Measurements from ENCODE around the gene KCNK16.

The KCNK16 gene

GRCh38 chr6:39319621-39320362 lies 2.7 kb downstream of the KCNK16 start:
- no peaks in the 10 kb centered on the region for H3K4me1 ChIP-seq (ENCODE audit: control insufficient read depth, insufficient read depth, low read length)
- ChIA-PET CTCF (interaction anchor here (0.6 to 1.6 kb wide), 2 partner anchors 10 to 156 kb away, joined by 5 to 11 read pairs; no protein-coding TSS in a partner anchor), POLR2A (no interaction called here)
- H3K4me3 ChIP-seq (ENCODE audit: low read depth, low read length): no peak overlapping the region
- TF ChIP-seq ZSCAN4 (tag by site-specific recombination; IDR thresholded peaks at IDR 0.05): no peak
- TF ChIP-seq ZNF10 (tag by site-specific recombination; IDR thresholded peaks at IDR 0.05): no peak
- TF ChIP-seq, protein P1, sequence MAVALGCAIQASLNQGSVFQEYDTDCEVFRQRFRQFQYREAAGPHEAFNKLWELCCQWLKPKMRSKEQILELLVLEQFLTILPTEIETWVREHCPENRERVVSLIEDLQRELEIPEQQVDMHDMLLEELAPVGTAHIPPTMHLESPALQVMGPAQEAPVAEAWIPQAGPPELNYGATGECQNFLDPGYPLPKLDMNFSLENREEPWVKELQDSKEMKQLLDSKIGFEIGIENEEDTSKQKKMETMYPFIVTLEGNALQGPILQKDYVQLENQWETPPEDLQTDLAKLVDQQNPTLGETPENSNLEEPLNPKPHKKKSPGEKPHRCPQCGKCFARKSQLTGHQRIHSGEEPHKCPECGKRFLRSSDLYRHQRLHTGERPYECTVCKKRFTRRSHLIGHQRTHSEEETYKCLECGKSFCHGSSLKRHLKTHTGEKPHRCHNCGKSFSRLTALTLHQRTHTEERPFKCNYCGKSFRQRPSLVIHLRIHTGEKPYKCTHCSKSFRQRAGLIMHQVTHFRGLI (tag by site-specific recombination; IDR thresholded peaks at IDR 0.05): no peak
- H3K9me3 ChIP-seq (ENCODE audit: control insufficient read depth, insufficient read depth, low read depth, low read length): no peaks in the 10 kb centered on the region
- H3K36me3 ChIP-seq (ENCODE audit: control insufficient read depth in 2 of 2, insufficient read depth in 1 of 2, low read length in 2 of 2): no peaks in the 10 kb centered on the region
- no peak overlapping the region for H3K27ac ChIP-seq (ENCODE audit: extremely low read depth, low read depth, low read length)

DNA sequence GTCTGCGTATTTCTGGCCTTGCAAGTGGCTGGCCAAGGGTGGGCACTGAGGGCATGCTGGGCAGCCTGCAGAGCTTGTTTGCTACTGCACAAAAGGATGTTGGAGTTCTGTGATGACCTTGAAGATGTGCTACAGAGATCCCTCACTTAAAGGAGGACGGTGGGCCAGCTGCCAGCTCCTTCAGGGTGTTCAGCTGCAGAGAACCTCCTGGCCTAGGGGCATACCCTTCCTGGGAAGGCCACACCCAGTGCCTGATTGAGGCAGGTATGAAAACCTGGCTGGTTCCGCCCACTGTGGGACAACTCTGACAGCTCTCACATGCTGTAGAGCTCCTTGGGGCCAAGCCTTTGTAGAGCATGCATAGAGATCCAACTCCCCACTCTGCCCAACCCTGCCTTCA lies 5.2 kb downstream of the KCNK16 start:
- POLR2A ChIA-PET: no interaction called here
- Histone ChIP-seq H3K27ac (ENCODE audit: extremely low read depth, low read depth, low read length) (no peak overlapping the region), H3K9me3 (ENCODE audit: control insufficient read depth, insufficient read depth, low read depth, low read length) (no peaks in the 10 kb centered on the region), H3K4me3 (ENCODE audit: low read depth, low read length) (no peak overlapping the region), H3K36me3 (ENCODE audit: control insufficient read depth in 2 of 2, insufficient read depth in 1 of 2, low read length in 2 of 2) (no peaks in the 10 kb centered on the region), H3K4me1 (ENCODE audit: control insufficient read depth, insufficient read depth, low read length) (no peaks in the 10 kb centered on the region)
- TF ChIP-seq TRIM28 (IDR thresholded peaks at IDR 0.05; ENCODE audit: borderline replicate concordance, low read length): no peak
- no peak for TF ChIP-seq ZNF548 (tag by site-specific recombination; IDR thresholded peaks at IDR 0.05)
- no peak for TF ChIP-seq ZNF404 (tag by site-specific recombination; IDR thresholded peaks at IDR 0.05)
- TF ChIP-seq ZNF426 (tag by site-specific recombination; IDR thresholded peaks at IDR 0.05): no peak
- no peak for TF ChIP-seq ZNF211 (tag by site-specific recombination; IDR thresholded peaks at IDR 0.05; ENCODE audit: low read depth)
- no peak for TF ChIP-seq ZBTB20 (tag by site-specific recombination; IDR thresholded peaks at IDR 0.05)
- no peak for TF ChIP-seq PRDM1 (tag by site-specific recombination; IDR thresholded peaks at IDR 0.05)
- TF ChIP-seq GFI1B (tag by site-specific recombination; IDR thresholded peaks at IDR 0.05): no peak
- no peak for TF ChIP-seq SCRT1 (tag by site-specific recombination; IDR thresholded peaks at IDR 0.05; ENCODE audit: borderline replicate concordance)
- no peak for TF ChIP-seq ZNF837 (tag by site-specific recombination; IDR thresholded peaks at IDR 0.05)
- no peak for TF ChIP-seq ZNF830 (tag by site-specific recombination; IDR thresholded peaks at IDR 0.05; ENCODE audit: low read depth)
- no peak for TF ChIP-seq ZNF157 (tag by site-specific recombination; IDR thresholded peaks at IDR 0.05)
- no peak for TF ChIP-seq ZNF530 (tag by site-specific recombination; IDR thresholded peaks at IDR 0.05; ENCODE audit: low read depth)
- TF ChIP-seq ZNF394 (tag by site-specific recombination; IDR thresholded peaks at IDR 0.05; ENCODE audit: borderline replicate concordance): no peak
- CTCF ChIA-PET: interaction anchor here (0.6 to 1.2 kb wide), 3 partner anchors 15 to 344 kb away, joined by 3 read pairs; no protein-coding TSS in a partner anchor

- no peak within 1 kb of the TSS for H3K4me3 ChIP-seq (ENCODE audit: low read depth, low read length)
- H3K36me3 ChIP-seq (ENCODE audit: control insufficient read depth in 2 of 2, insufficient read depth in 1 of 2, low read length in 2 of 2): no peaks in the 10 kb centered on the region
- no peaks in the 10 kb centered on the region for H3K4me1 ChIP-seq (ENCODE audit: control insufficient read depth, insufficient read depth, low read length)
- no peak within 1 kb of the TSS for H3K27ac ChIP-seq (ENCODE audit: extremely low read depth, low read depth, low read length)
- ChIA-PET POLR2A (no interaction called here), CTCF (interaction anchor here (0.6 to 1.0 kb wide), 3 partner anchors 147 to 442 kb away, joined by 3 to 4 read pairs (median 4); no protein-coding TSS in a partner anchor)
- TF ChIP-seq, protein P2, sequence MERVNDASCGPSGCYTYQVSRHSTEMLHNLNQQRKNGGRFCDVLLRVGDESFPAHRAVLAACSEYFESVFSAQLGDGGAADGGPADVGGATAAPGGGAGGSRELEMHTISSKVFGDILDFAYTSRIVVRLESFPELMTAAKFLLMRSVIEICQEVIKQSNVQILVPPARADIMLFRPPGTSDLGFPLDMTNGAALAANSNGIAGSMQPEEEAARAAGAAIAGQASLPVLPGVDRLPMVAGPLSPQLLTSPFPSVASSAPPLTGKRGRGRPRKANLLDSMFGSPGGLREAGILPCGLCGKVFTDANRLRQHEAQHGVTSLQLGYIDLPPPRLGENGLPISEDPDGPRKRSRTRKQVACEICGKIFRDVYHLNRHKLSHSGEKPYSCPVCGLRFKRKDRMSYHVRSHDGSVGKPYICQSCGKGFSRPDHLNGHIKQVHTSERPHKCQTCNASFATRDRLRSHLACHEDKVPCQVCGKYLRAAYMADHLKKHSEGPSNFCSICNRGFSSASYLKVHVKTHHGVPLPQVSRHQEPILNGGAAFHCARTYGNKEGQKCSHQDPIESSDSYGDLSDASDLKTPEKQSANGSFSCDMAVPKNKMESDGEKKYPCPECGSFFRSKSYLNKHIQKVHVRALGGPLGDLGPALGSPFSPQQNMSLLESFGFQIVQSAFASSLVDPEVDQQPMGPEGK (tag by site-specific recombination; IDR thresholded peaks at IDR 0.05): no peak
- TF ChIP-seq, protein P3, sequence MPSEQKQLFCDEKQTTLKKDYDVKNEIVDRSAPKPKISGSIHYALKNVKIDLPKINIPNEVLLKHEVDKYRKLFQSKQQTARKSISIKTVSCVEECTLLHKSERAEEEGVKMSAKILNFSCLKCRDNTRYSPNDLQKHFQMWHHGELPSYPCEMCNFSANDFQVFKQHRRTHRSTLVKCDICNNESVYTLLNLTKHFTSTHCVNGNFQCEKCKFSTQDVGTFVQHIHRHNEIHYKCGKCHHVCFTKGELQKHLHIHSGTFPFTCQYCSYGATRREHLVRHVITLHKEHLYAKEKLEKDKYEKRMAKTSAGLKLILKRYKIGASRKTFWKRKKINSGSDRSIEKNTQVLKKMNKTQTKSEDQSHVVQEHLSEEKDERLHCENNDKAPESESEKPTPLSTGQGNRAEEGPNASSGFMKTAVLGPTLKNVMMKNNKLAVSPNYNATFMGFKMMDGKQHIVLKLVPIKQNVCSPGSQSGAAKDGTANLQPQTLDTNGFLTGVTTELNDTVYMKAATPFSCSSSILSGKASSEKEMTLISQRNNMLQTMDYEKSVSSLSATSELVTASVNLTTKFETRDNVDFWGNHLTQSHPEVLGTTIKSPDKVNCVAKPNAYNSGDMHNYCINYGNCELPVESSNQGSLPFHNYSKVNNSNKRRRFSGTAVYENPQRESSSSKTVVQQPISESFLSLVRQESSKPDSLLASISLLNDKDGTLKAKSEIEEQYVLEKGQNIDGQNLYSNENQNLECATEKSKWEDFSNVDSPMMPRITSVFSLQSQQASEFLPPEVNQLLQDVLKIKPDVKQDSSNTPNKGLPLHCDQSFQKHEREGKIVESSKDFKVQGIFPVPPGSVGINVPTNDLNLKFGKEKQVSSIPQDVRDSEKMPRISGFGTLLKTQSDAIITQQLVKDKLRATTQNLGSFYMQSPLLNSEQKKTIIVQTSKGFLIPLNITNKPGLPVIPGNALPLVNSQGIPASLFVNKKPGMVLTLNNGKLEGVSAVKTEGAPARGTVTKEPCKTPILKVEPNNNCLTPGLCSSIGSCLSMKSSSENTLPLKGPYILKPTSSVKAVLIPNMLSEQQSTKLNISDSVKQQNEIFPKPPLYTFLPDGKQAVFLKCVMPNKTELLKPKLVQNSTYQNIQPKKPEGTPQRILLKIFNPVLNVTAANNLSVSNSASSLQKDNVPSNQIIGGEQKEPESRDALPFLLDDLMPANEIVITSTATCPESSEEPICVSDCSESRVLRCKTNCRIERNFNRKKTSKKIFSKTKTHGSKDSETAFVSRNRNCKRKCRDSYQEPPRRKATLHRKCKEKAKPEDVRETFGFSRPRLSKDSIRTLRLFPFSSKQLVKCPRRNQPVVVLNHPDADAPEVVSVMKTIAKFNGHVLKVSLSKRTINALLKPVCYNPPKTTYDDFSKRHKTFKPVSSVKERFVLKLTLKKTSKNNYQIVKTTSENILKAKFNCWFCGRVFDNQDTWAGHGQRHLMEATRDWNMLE (tag by site-specific recombination; conservative IDR thresholded peaks at IDR 0.05; ENCODE audit: low read depth): no peak
- TF ChIP-seq ZNF580 (tag by site-specific recombination; IDR thresholded peaks at IDR 0.05) (no peak), ZNF16 (tag by site-specific recombination; IDR thresholded peaks at IDR 0.05; ENCODE audit: low read depth) (no peak)
- no peaks in the 10 kb centered on the region for H3K9me3 ChIP-seq (ENCODE audit: control insufficient read depth, insufficient read depth, low read depth, low read length)
Observed at GRCh38 chr6:39314273-39314795, 8.2 kb downstream of the KCNK16 start, which contains the start of gene KCNK17. Gene KCNK17 (minus strand): TSS chr6:39314419. CDS start chr6:39314320, 99 bp downstream.

Measured in HEK293 (cell line).